Measurements from ENCODE around the gene CHCHD3.

DNA sequence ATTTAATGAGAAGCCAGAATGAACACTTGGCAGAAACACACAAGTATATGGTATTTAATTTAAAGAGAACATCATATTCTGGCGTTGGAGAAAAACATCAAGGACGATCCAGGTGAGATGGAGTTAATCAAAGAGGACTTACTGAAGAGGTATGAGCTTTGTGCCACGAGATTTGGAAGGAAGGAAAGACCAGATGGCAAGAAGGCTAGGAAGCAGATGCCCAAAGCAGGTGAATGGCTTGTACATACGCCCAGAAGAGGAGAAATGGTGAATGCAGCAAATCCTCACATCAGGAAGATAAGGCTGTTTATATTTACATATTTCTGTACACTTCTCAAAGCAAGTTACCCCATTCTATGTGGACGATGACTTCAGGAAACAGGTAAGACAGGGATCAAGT lies 341.7 kb downstream of the CHCHD3 start:
- TF ChIP-seq, protein P1, sequence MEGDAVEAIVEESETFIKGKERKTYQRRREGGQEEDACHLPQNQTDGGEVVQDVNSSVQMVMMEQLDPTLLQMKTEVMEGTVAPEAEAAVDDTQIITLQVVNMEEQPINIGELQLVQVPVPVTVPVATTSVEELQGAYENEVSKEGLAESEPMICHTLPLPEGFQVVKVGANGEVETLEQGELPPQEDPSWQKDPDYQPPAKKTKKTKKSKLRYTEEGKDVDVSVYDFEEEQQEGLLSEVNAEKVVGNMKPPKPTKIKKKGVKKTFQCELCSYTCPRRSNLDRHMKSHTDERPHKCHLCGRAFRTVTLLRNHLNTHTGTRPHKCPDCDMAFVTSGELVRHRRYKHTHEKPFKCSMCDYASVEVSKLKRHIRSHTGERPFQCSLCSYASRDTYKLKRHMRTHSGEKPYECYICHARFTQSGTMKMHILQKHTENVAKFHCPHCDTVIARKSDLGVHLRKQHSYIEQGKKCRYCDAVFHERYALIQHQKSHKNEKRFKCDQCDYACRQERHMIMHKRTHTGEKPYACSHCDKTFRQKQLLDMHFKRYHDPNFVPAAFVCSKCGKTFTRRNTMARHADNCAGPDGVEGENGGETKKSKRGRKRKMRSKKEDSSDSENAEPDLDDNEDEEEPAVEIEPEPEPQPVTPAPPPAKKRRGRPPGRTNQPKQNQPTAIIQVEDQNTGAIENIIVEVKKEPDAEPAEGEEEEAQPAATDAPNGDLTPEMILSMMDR (optimal IDR thresholded peaks at IDR 0.05 in 1 of 3, IDR thresholded peaks at IDR 0.05 in 1 of 3, conservative IDR thresholded peaks at IDR 0.05 in 1 of 3; ENCODE audit: extremely low read depth in 1 of 3, insufficient read depth in 2 of 3, low read length in 3 of 3) = no peak
- no peak for TF ChIP-seq EZH2 (IDR thresholded peaks at IDR 0.05; ENCODE audit: low read length)
